Panc1 (cell line): Measurements from ENCODE around the gene GXYLT1. TPM values are rescaled to one million over a fixed set of nuclear protein-coding genes. Genes with fewer than 3 reads are reported as not detected.

ENCODE experiments used
- ATAC-seq: fragments of 200-7000 bp; cut with Tn5 transposase; 2 replicates; pipeline ENCODE4 v1.9.1; 2020; ENCODE audit warnings: mild to moderate bottlenecking, moderate library complexity
- BruUV-seq: library from RNA; stranded (reverse); fragments of 400-500 nt; replicated peaks from 2 replicates; lab custom pipeline; 2021; lab: Mats Ljungman, UMichigan
- CTCF ChIA-PET: fragments of 300-600 bp; sonication (Branson Sonifier 250); formaldehyde crosslinking; loops from one replicate; lab custom pipeline; 2022; ENCODE audit warnings: antibody characterized with exemption; lab: Charles Lee
- POLR2A ChIA-PET: fragments of 300-600 bp; sonication (Branson Sonifier 250); formaldehyde crosslinking; loops from one replicate; lab custom pipeline; 2022; ENCODE audit warnings: antibody characterized with exemption; lab: Charles Lee
- DNase-seq: peaks from one replicate; pipeline ENCODE4 v3.0.0-alpha.2; 2010; ENCODE audit warnings: low read depth, low spot score
- H3K27ac ChIP-seq: 2 replicates; pipeline ENCODE4 v1.5.1; 2011; ENCODE audit warnings: mild to moderate bottlenecking, low read length, inconsistent platforms
- H3K27me3 ChIP-seq: fragments of 200-500 bp; sonication (Bioruptor generic); 2 replicates; pipeline ENCODE4 v1.6.0; 2014; ENCODE audit warnings: low read length, inconsistent platforms; ENCODE audit not compliant: control insufficient read depth, insufficient read depth
- H3K36me3 ChIP-seq: fragments of 200-500 bp; sonication (Bioruptor generic); 2 replicates; pipeline ENCODE4 v1.5.1; 2014; ENCODE audit warnings: inconsistent platforms, mild to moderate bottlenecking, low read length, moderate library complexity; ENCODE audit not compliant: control insufficient read depth, insufficient read depth
- H3K4me1 ChIP-seq: 2 replicates; pipeline ENCODE4 v1.5.1; 2011; ENCODE audit warnings: inconsistent platforms, mild to moderate bottlenecking, low read length, moderate library complexity; ENCODE audit not compliant: control insufficient read depth, insufficient read depth
- H3K4me3 ChIP-seq, 2 experiments: 2 replicates each; pipeline ENCODE4 v1.5.1; 2011 to 2012; ENCODE audit warnings: low read depth in 2 of 2, low read length in 2 of 2, mild to moderate bottlenecking in 2 of 2, inconsistent platforms in 1 of 2, moderate library complexity in 1 of 2
- H3K9me3 ChIP-seq: fragments of 200-500 bp; sonication (Bioruptor generic); 2 replicates; pipeline ENCODE4 v1.5.1; 2014; ENCODE audit warnings: low read depth, mild to moderate bottlenecking, inconsistent platforms, low read length, moderate library complexity; ENCODE audit not compliant: control insufficient read depth, insufficient read depth
- CTCF ChIP-seq: fragments of 450-650 bp; IDR thresholded peaks from 2 replicates; pipeline ENCODE4 v1.5.1; 2017; ENCODE audit warnings: mild to moderate bottlenecking
- POLR2AphosphoS5 ChIP-seq: IDR thresholded peaks from 2 replicates; pipeline ENCODE4 v1.6.1; 2012; ENCODE audit warnings: mild to moderate bottlenecking, low read depth, low read length, moderate library complexity
- REST ChIP-seq, 2 experiments: IDR thresholded peaks; 2 replicates each; pipeline ENCODE4 v1.6.1; 2011 to 2012; ENCODE audit warnings: low read depth in 2 of 2, control low read depth in 1 of 2, low read length in 1 of 2, mild to moderate bottlenecking in 1 of 2, moderate library complexity in 1 of 2; ENCODE audit not compliant: insufficient read depth in 1 of 2
- SIN3A ChIP-seq: IDR thresholded peaks from 2 replicates; pipeline ENCODE4 v1.6.1; 2012; ENCODE audit warnings: low read depth, mild to moderate bottlenecking, low read length, moderate library complexity, borderline replicate concordance; ENCODE audit not compliant: insufficient read depth
- TCF7L2 ChIP-seq: IDR thresholded peaks from 2 replicates; pipeline ENCODE4 v1.6.1; 2011; ENCODE audit warnings: mild to moderate bottlenecking, low read depth, low read length, inconsistent platforms
- in situ Hi-C: cut with HindIII; loops from 2 replicates; pipeline ENCODE4 v1.10.0; 2016; ENCODE audit warnings: low sequenced_read_pairs, low pct_unique_long_range_greater_than_20kb
- intact Hi-C: fragments of 100-400 bp; cut with micrococcal nuclease; formaldehyde crosslinking; loops from one replicate; pipeline ENCODE4 v1.10.0; 2022; ENCODE audit not compliant: unreplicated experiment
- total RNA-seq: library from RNA; stranded (reverse); gene quantifications from one replicate; pipeline ENCODE4 v1.2.1, GENCODE V29; 2021; ENCODE audit not compliant: unreplicated experiment

GXYLT1 gene
- total RNA-seq, 1 experiment from 2014 or later: 17.4 TPM

- no peak for ATAC-seq
Measured at GRCh38 chr12:42091769-42092168, 52.9 kb downstream of the GXYLT1 start.

DNA sequence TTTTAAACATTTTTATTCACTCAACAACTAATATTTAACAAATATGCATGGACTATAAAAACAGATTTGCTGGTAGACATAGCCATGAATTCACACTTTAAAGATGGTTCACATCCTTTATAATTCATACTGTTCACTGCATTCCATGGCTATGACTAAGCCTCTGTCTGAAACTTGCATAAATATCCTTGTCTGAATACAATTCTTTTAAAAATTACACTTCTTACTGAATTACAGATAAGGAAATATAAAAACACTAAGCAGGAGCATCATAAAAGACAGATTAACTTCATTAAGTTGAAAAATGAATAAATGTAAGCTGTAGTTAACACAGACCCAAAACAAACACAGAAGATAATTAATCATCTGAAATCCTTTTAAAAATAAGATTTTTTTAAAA, 53.8 kb downstream of the GXYLT1 start:
- in situ Hi-C loops: no loop called here
- no peaks in the 10 kb centered on the region for H3K9me3 ChIP-seq
- TF ChIP-seq REST (IDR thresholded peaks at IDR 0.05; ENCODE audit: insufficient read depth in 1 of 2, low read depth in 2 of 2, low read length in 1 of 2) (no peak), CTCF (no peak), TCF7L2 (no peak)
- intact Hi-C loops: no loop called here
- no TSS peak for BruUV-seq
- H3K4me1 ChIP-seq: no peaks in the 10 kb centered on the region
- no peak for ATAC-seq
- no peaks in the 10 kb centered on the region for H3K27me3 ChIP-seq
- ChIA-PET POLR2A (no interaction called here), CTCF (no interaction called here)
- DNase-seq: no peak
- no peak overlapping the region for H3K27ac ChIP-seq
- peaks cover 3% of the 10 kb centered on the region for H3K36me3 ChIP-seq
- no peak overlapping the region for H3K4me3 ChIP-seq

More at GRCh38 chr12:42091769-42092168, 52.9 kb downstream of the GXYLT1 start:
- Histone ChIP-seq H3K27me3 (no peaks in the 10 kb centered on the region), H3K4me1 (no peaks in the 10 kb centered on the region), H3K4me3 (no peak overlapping the region), H3K36me3 (peaks cover 3% of the 10 kb centered on the region), H3K9me3 (no peaks in the 10 kb centered on the region), H3K27ac (no peak overlapping the region)
- no TSS peak for BruUV-seq
- intact Hi-C loops (no loop called here), in situ Hi-C loops (no loop called here)
- CTCF ChIA-PET: no interaction called here
- POLR2A ChIA-PET: no interaction called here
- TF ChIP-seq TCF7L2 (no peak), REST (IDR thresholded peaks at IDR 0.05; ENCODE audit: insufficient read depth in 1 of 2, low read depth in 2 of 2, low read length in 1 of 2) (no peak), CTCF (no peak), SIN3A (no peak), POLR2AphosphoS5 (no peak)
- no peak for DNase-seq
